WERI-Rb-1 (cell line): ENCODE measurements around the gene PRR36.

Experiments used
- DNase-seq: peaks from one replicate; pipeline ENCODE4 v3.0.0-alpha.2; 2020
- H3K27ac ChIP-seq: fragments of 250-450 bp; sonication (Bioruptor Pico); 2 replicates; pipeline ENCODE4 v1.5.1; 2020; ENCODE audit warnings: mild to moderate bottlenecking, moderate library complexity
- H3K27me3 ChIP-seq: fragments of 250-450 bp; sonication (Bioruptor Pico); 2 replicates; pipeline ENCODE4 v1.5.1; 2021; ENCODE audit warnings: mild to moderate bottlenecking, low read depth, moderate library complexity; ENCODE audit not compliant: insufficient read depth, severe bottlenecking
- H3K36me3 ChIP-seq: fragments of 250-450 bp; sonication (Bioruptor Pico); 2 replicates; pipeline ENCODE4 v1.5.1; 2020; ENCODE audit warnings: mild to moderate bottlenecking, moderate library complexity
- H3K4me3 ChIP-seq: 2 replicates; pipeline ENCODE4 v1.5.1; 2011; ENCODE audit warnings: low read depth, mild to moderate bottlenecking, control low read depth, low read length
- H3K9me3 ChIP-seq: fragments of 250-450 bp; sonication (Bioruptor Pico); 2 replicates; pipeline ENCODE4 v1.5.1; 2021; ENCODE audit warnings: mild to moderate bottlenecking, moderate library complexity; ENCODE audit not compliant: severe bottlenecking
- CTCF ChIP-seq: IDR thresholded peaks from 2 replicates; pipeline ENCODE4 v1.5.1; 2011; ENCODE audit warnings: low read depth, mild to moderate bottlenecking, control low read depth, inconsistent platforms, low read length

PRR36 gene

GRCh38 chr19:7856679-7857663 lies 17.2 kb downstream of the PRR36 start:
- H3K9me3 ChIP-seq, result no peaks in the 10 kb centered on the region
- peak overlapping the region; percentile 44 for H3K4me3 ChIP-seq
- no peak for TF ChIP-seq CTCF
- H3K27me3 ChIP-seq, result no peaks in the 10 kb centered on the region
- peak overlapping the region; percentile 89 for H3K27ac ChIP-seq
- peak; percentile 71 for DNase-seq
- peaks cover 3% of the 10 kb centered on the region for H3K36me3 ChIP-seq

- Histone ChIP-seq H3K9me3 (no peaks in the 10 kb centered on the region), H3K36me3 (no peaks in the 10 kb centered on the region), H3K27me3 (no peaks in the 10 kb centered on the region), H3K4me3 (no peak overlapping the region), H3K27ac (no peak overlapping the region)
- no peak for TF ChIP-seq CTCF
- DNase-seq, result no peak
Observed at GRCh38 chr19:7856109-7856591, 18.0 kb downstream of the PRR36 start.

- no peaks in the 10 kb centered on the region for H3K9me3 ChIP-seq
- DNase-seq, result no peak
- no peaks in the 10 kb centered on the region for H3K27me3 ChIP-seq
- no peak for TF ChIP-seq CTCF
- no peak overlapping the region for H3K4me3 ChIP-seq
- H3K36me3 ChIP-seq, result no peaks in the 10 kb centered on the region
- no peak overlapping the region for H3K27ac ChIP-seq
Observed at GRCh38 chr19:7855426-7856108, 18.6 kb downstream of the PRR36 start.

- Histone ChIP-seq H3K27ac (no peak overlapping the region), H3K4me3 (no peak overlapping the region)
Observed at GRCh38 chr19:7853770-7854128, 20.4 kb downstream of the PRR36 start.

More at GRCh38 chr19:7853770-7854128, 20.4 kb downstream of the PRR36 start:
- DNase-seq, result no peak
- no peaks in the 10 kb centered on the region for H3K27me3 ChIP-seq
- H3K36me3 ChIP-seq, result no peaks in the 10 kb centered on the region
- no peaks in the 10 kb centered on the region for H3K9me3 ChIP-seq
- no peak for TF ChIP-seq CTCF
